HCT116 (cell line): ENCODE data around the gene TBP. TPM values are rescaled to one million over a fixed set of nuclear protein-coding genes. Genes with fewer than 3 reads are reported as not detected.

Experiments used
- total RNA-seq: library from RNA; stranded (reverse); gene quantifications from one replicate; pipeline ENCODE4 v1.2.1, GENCODE V29; 2021; ENCODE audit not compliant: unreplicated experiment

TBP gene
- total RNA-seq, 1 experiment from 2014 or later: 22.7 TPM

Other genes with a start within 250 kb of the TBP start
- gene FAM120B, start 247.6 kb upstream of the TBP start, total RNA-seq: 25.2 TPM
- gene PSMB1, start 1.1 kb upstream of the TBP start, total RNA-seq: 282 TPM
- gene PDCD2, start 30.3 kb downstream of the TBP start, total RNA-seq: 127 TPM